Measurements from ENCODE around the gene MGLL. TPM values are rescaled to one million over a fixed set of nuclear protein-coding genes. Genes with fewer than 3 reads are reported as not detected.

MGLL gene
- total and polyA plus RNA-seq, 4 donors: 67.0 to 182 (median 78.2) TPM

DNA sequence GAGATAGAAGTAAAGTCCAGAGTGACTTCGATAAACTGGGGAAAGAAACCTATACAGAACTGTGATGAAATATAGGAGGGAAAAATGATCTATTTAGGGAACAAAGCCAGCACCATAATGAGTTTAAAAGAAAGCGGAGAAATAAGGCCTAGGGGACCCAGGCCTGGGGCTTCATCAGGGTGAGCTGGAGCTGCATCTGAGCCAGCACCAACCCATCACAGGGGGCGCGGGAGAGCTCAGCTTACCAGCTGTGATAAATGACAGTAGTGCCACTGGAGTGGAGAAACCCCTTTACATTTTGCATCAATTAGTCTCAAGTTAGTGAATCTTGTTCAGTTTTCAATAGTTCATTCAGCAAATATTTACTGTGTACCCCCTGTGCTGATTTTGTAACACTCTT, 172.1 kb downstream of the MGLL start:
- DNase-seq (no peak), ATAC-seq (ENCODE audit: insufficient read depth, low FRiP score) (no peak)
- Histone ChIP-seq H3K27ac (ENCODE audit: low read depth in 1 of 2, low read length in 1 of 2) (no peak overlapping the region), H3K9ac (ENCODE audit: insufficient read depth in 1 of 2, low read length in 2 of 2) (no peak overlapping the region), H3K4me3 (no peak overlapping the region), H3K27me3 (ENCODE audit: control insufficient read depth in 3 of 3, insufficient read depth in 3 of 3, low read length in 2 of 3) (no peaks in the 10 kb centered on the region), H3K9me3 (ENCODE audit: control insufficient read depth in 4 of 4, insufficient read depth in 3 of 4, low read length in 3 of 4) (no peaks in the 10 kb centered on the region), H3K4me1 (ENCODE audit: control insufficient read depth in 5 of 5, insufficient read depth in 5 of 5, low read length in 5 of 5) (peaks cover 0 to 3% (median 0%) of the 10 kb centered on the region in 5 donors), H3K36me3 (ENCODE audit: control insufficient read depth in 4 of 4, insufficient read depth in 4 of 4, low read length in 4 of 4) (no peaks in the 10 kb centered on the region)
- TF ChIP-seq, protein P1, sequence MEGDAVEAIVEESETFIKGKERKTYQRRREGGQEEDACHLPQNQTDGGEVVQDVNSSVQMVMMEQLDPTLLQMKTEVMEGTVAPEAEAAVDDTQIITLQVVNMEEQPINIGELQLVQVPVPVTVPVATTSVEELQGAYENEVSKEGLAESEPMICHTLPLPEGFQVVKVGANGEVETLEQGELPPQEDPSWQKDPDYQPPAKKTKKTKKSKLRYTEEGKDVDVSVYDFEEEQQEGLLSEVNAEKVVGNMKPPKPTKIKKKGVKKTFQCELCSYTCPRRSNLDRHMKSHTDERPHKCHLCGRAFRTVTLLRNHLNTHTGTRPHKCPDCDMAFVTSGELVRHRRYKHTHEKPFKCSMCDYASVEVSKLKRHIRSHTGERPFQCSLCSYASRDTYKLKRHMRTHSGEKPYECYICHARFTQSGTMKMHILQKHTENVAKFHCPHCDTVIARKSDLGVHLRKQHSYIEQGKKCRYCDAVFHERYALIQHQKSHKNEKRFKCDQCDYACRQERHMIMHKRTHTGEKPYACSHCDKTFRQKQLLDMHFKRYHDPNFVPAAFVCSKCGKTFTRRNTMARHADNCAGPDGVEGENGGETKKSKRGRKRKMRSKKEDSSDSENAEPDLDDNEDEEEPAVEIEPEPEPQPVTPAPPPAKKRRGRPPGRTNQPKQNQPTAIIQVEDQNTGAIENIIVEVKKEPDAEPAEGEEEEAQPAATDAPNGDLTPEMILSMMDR (IDR thresholded peaks at IDR 0.05; ENCODE audit: control extremely low read depth, extremely low read depth): no peak
- 92 to 95% methylated on average over 4 of the region's 4 CpGs for WGBS, 2 donors

- TF ChIP-seq, protein P1 (IDR thresholded peaks at IDR 0.05; ENCODE audit: control extremely low read depth, extremely low read depth): no peak
- Histone ChIP-seq H3K36me3 (ENCODE audit: control insufficient read depth in 4 of 4, insufficient read depth in 4 of 4, low read length in 4 of 4) (no peaks in the 10 kb centered on the region), H3K4me1 (ENCODE audit: control insufficient read depth in 5 of 5, insufficient read depth in 5 of 5, low read length in 5 of 5) (peaks cover 0 to 3% (median 0%) of the 10 kb centered on the region in 5 donors), H3K27me3 (ENCODE audit: control insufficient read depth in 3 of 3, insufficient read depth in 3 of 3, low read length in 2 of 3) (no peaks in the 10 kb centered on the region), H3K4me3 (no peak overlapping the region), H3K9ac (ENCODE audit: insufficient read depth in 1 of 2, low read length in 2 of 2) (no peak overlapping the region), H3K9me3 (ENCODE audit: control insufficient read depth in 4 of 4, insufficient read depth in 3 of 4, low read length in 3 of 4) (no peaks in the 10 kb centered on the region), H3K27ac (ENCODE audit: low read depth in 1 of 2, low read length in 1 of 2) (no peak overlapping the region)
- DNase-seq (no peak), ATAC-seq (ENCODE audit: insufficient read depth, low FRiP score) (no peak)
Measured at GRCh38 chr3:127647845-127648204, 174.5 kb downstream of the MGLL start.

DNA sequence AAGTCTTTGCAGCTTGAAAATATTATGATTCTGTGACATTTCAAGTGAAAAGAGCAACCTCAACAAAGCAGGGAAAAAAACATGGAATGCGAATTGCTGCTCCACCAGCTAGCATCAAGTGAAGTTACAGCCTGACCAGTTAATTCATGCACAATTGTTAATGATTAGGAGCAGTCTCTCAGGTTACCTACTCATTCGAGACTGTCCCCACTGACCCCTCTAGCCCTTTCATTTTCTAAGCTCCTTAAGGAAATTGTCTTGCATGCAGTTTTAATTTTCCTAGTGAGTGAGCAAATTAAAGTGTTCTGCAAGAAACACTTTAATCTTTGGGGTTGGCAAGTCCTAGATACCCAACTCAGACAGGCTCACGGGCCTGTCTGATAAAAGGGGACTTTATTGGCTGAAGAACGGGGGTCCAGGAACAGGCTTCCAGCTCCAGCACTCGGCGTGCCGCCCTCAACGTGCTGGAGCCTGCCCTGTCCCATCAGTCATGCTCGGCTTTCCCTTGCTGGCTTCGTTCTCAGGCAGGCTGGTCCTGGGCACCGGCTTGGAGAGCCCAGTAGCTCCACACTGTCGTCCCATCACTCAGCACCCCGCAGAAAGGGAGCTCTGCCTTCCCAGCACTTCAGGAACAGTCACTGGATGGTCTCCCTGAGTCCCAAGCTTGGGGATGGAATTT, 175.0 kb downstream of the MGLL start:
- no peaks in the 10 kb centered on the region for H3K36me3 ChIP-seq (ENCODE audit: control insufficient read depth in 4 of 4, insufficient read depth in 4 of 4, low read length in 4 of 4)
- H3K27me3 ChIP-seq (ENCODE audit: control insufficient read depth in 3 of 3, insufficient read depth in 3 of 3, low read length in 2 of 3): no peaks in the 10 kb centered on the region
- H3K4me3 ChIP-seq: no peak overlapping the region
- H3K4me1 ChIP-seq (ENCODE audit: control insufficient read depth in 5 of 5, insufficient read depth in 5 of 5, low read length in 5 of 5): peaks cover 0 to 1% (median 0%) of the 10 kb centered on the region in 5 donors
- H3K9ac ChIP-seq (ENCODE audit: insufficient read depth in 1 of 2, low read length in 2 of 2): no peak overlapping the region
- ATAC-seq (ENCODE audit: insufficient read depth, low FRiP score): no peak
- no peak for DNase-seq
- WGBS, 2 donors: 85 to 91% methylated on average over 13 of the region's 13 CpGs
- no peaks in the 10 kb centered on the region for H3K9me3 ChIP-seq (ENCODE audit: control insufficient read depth in 4 of 4, insufficient read depth in 3 of 4, low read length in 3 of 4)
- TF ChIP-seq, protein P1 (IDR thresholded peaks at IDR 0.05; ENCODE audit: control extremely low read depth, extremely low read depth): no peak
- no peak overlapping the region for H3K27ac ChIP-seq (ENCODE audit: low read depth in 1 of 2, low read length in 1 of 2)

Measured in lung (tissue), 12 donors.